KG1 (cell line): ENCODE results near the gene RALGPS1.
"Not testable (repeated sequence)": the region's sequence is repeated elsewhere in the genome, so short reads cannot be mapped to it uniquely, and the experiment has no call there.

Experiments used
- DNase-seq: peaks from one replicate; lab custom pipeline; 2025; lab: John Stamatoyannopoulos, UW

RALGPS1 gene

GRCh38 chr9:126989847-126990842 is 75.6 kb downstream of the RALGPS1 start:
- no peak for DNase-seq

GRCh38 chr9:126991183-126991582 is 76.6 kb downstream of the RALGPS1 start:
- no peak for DNase-seq

- DNase-seq: no peak
Measured at GRCh38 chr9:126992427-126992826, 77.8 kb downstream of the RALGPS1 start.

- no peak for DNase-seq
Measured at GRCh38 chr9:126999315-127000068, 84.9 kb downstream of the RALGPS1 start.

GRCh38 chr9:127004946-127005769 is 90.6 kb downstream of the RALGPS1 start:
- no peak for DNase-seq

GRCh38 chr9:127005770-127006314 is 91.3 kb downstream of the RALGPS1 start:
- no peak for DNase-seq

GRCh38 chr9:127007638-127008037 is 93.1 kb downstream of the RALGPS1 start:
- no peak for DNase-seq

- DNase-seq: no peak
Measured at GRCh38 chr9:127008076-127008475, 93.5 kb downstream of the RALGPS1 start.

- no peak for DNase-seq
Measured at GRCh38 chr9:127011772-127012171, 97.2 kb downstream of the RALGPS1 start.

GRCh38 chr9:127012250-127012649 is 97.7 kb downstream of the RALGPS1 start:
- no peak for DNase-seq

- DNase-seq: no peak
Measured at GRCh38 chr9:127013597-127013996, 99.0 kb downstream of the RALGPS1 start.

- DNase-seq: no peak
Measured at GRCh38 chr9:127014216-127014909, 99.8 kb downstream of the RALGPS1 start.

GRCh38 chr9:127014910-127015540 is 100.4 kb downstream of the RALGPS1 start:
- DNase-seq: no peak

- DNase-seq: no peak
Measured at GRCh38 chr9:127015921-127016512, 101.4 kb downstream of the RALGPS1 start.

GRCh38 chr9:127017979-127018378 is 103.4 kb downstream of the RALGPS1 start:
- DNase-seq: not testable (repeated sequence)

- no peak for DNase-seq
Measured at GRCh38 chr9:127018935-127019334, 104.4 kb downstream of the RALGPS1 start.

GRCh38 chr9:127020036-127020801 is 105.6 kb downstream of the RALGPS1 start:
- no peak for DNase-seq

GRCh38 chr9:127020802-127021078 is 106.2 kb downstream of the RALGPS1 start:
- no peak for DNase-seq

GRCh38 chr9:127021664-127022363 is 107.2 kb downstream of the RALGPS1 start:
- no peak for DNase-seq
